NOMO-1 treated with dmso at 0.1 percent for 144 hours (cell line): ENCODE results near the gene CDH3.
"Not testable (repeated sequence)": the region's sequence is repeated elsewhere in the genome, so short reads cannot be mapped to it uniquely, and the experiment has no call there.

ENCODE experiments used
- DNase-seq: peaks from one replicate; lab custom pipeline; 2025; ENCODE audit not compliant: unreplicated experiment; lab: John Stamatoyannopoulos, UW

The CDH3 gene

GRCh38 chr16:68700120-68700519, 55.0 kb downstream of the CDH3 start:
- peak; percentile 32 for DNase-seq

- DNase-seq: no peak
Measured at GRCh38 chr16:68700831-68701230, 55.7 kb downstream of the CDH3 start.

- DNase-seq: peak; percentile 34
Measured at GRCh38 chr16:68704232-68704867, 59.2 kb downstream of the CDH3 start.

GRCh38 chr16:68707340-68708152, 62.4 kb downstream of the CDH3 start:
- no peak for DNase-seq

- no peak for DNase-seq
Measured at GRCh38 chr16:68710211-68710610, 65.1 kb downstream of the CDH3 start.

GRCh38 chr16:68711421-68712139, 66.5 kb downstream of the CDH3 start:
- peak; percentile 11 for DNase-seq

- no peak for DNase-seq
Measured at GRCh38 chr16:68713361-68713760, 68.3 kb downstream of the CDH3 start.

GRCh38 chr16:68715471-68715870, 70.4 kb downstream of the CDH3 start:
- no peak for DNase-seq

- DNase-seq: not testable (repeated sequence)
Measured at GRCh38 chr16:68716516-68716915, 71.4 kb downstream of the CDH3 start.

- no peak for DNase-seq
Measured at GRCh38 chr16:68717684-68718083, 72.6 kb downstream of the CDH3 start.

- DNase-seq: no peak
Measured at GRCh38 chr16:68718590-68718989, 73.5 kb downstream of the CDH3 start.

GRCh38 chr16:68719993-68720489, 74.9 kb downstream of the CDH3 start:
- no peak for DNase-seq

GRCh38 chr16:68722119-68723024, 77.3 kb downstream of the CDH3 start:
- no peak for DNase-seq

GRCh38 chr16:68724797-68725196, 79.7 kb downstream of the CDH3 start:
- no peak for DNase-seq

- DNase-seq: no peak
Measured at GRCh38 chr16:68728523-68728922, 83.4 kb downstream of the CDH3 start.

GRCh38 chr16:68731637-68732036, 86.5 kb downstream of the CDH3 start:
- DNase-seq: no peak

GRCh38 chr16:68732042-68732680, 87.1 kb downstream of the CDH3 start:
- no peak for DNase-seq

GRCh38 chr16:68732741-68733399, 87.8 kb downstream of the CDH3 start:
- DNase-seq: no peak

GRCh38 chr16:68733570-68733969, 88.5 kb downstream of the CDH3 start:
- no peak for DNase-seq

- no peak for DNase-seq
Measured at GRCh38 chr16:68734782-68735181, 89.7 kb downstream of the CDH3 start.
